Putamen (tissue), 1 donor: ENCODE measurements around the gene LYZ.
"Not testable (repeated sequence)": the region's sequence is repeated elsewhere in the genome, so short reads cannot be mapped to it uniquely, and the experiment has no call there.

Experiments
- DNase-seq: peaks from one replicate; pipeline ENCODE4 v3.0.0-alpha.2; 2016; ENCODE audit warnings: low spot score

Gene LYZ

GRCh38 chr12:69348162-69348938 lies at the start of gene LYZ:
Gene LYZ (plus strand): TSS chr12:69348381. CDS start chr12:69348409, 28 bp downstream.
- peak; percentile 8 for DNase-seq

GRCh38 chr12:69298947-69299346 lies 49.2 kb upstream of the LYZ start:
- no peak for DNase-seq

GRCh38 chr12:69304284-69304683 lies 43.9 kb upstream of the LYZ start:
- DNase-seq = no peak

GRCh38 chr12:69309461-69309860 lies 38.7 kb upstream of the LYZ start:
- DNase-seq = no peak

- no peak for DNase-seq
These were observed 35.0 kb upstream of the LYZ start for GRCh38 chr12:69313209-69313608.

GRCh38 chr12:69316784-69317183 lies 31.4 kb upstream of the LYZ start:
- not testable (repeated sequence) for DNase-seq

GRCh38 chr12:69317233-69317632 lies 30.9 kb upstream of the LYZ start:
- DNase-seq = not testable (repeated sequence)

- no peak for DNase-seq
These were observed 30.0 kb upstream of the LYZ start for GRCh38 chr12:69318225-69318624.

- no peak for DNase-seq
These were observed 26.8 kb upstream of the LYZ start for GRCh38 chr12:69321351-69321750.

- no peak for DNase-seq
These were observed 23.2 kb upstream of the LYZ start for GRCh38 chr12:69324797-69325466.

- no peak for DNase-seq
These were observed 19.8 kb upstream of the LYZ start for GRCh38 chr12:69328426-69328825.

GRCh38 chr12:69329669-69330428 lies 18.3 kb upstream of the LYZ start:
- no peak for DNase-seq

GRCh38 chr12:69330475-69331473 lies 17.4 kb upstream of the LYZ start:
- DNase-seq = no peak

- DNase-seq = no peak
These were observed 16.7 kb upstream of the LYZ start for GRCh38 chr12:69331519-69331908.

GRCh38 chr12:69331909-69332684 lies 16.1 kb upstream of the LYZ start:
- no peak for DNase-seq

- no peak for DNase-seq
These were observed 15.3 kb upstream of the LYZ start for GRCh38 chr12:69332815-69333358.

- DNase-seq = no peak
These were observed 14.0 kb upstream of the LYZ start for GRCh38 chr12:69334158-69334557.

GRCh38 chr12:69337311-69338090 lies 10.7 kb upstream of the LYZ start:
- no peak for DNase-seq

- DNase-seq = no peak
These were observed 9.9 kb upstream of the LYZ start for GRCh38 chr12:69338120-69338859.
